Gastrocnemius medialis (tissue), 4 donors: ENCODE measurements around the gene CAMK2D. TPM values are rescaled to one million over a fixed set of nuclear protein-coding genes. Genes with fewer than 3 reads are reported as not detected.

Experiments used
- ATAC-seq, 2 donors: fragments of 150-250 bp; one replicate each; pipeline ENCODE4 v1.9.1; 2016
- DNase-seq, 2 donors: peaks; one replicate each; pipeline ENCODE4 v3.0.0-alpha.2; 2019
- H3K27ac ChIP-seq, 4 donors: fragments of 200-600 bp; sonication (generic); 1 replicate in 1 of 4; 2 replicates in 3 of 4; pipeline ENCODE4 v1.5.1; 2016 to 2018; ENCODE audit warnings: mild to moderate bottlenecking in 2 of 4, moderate library complexity in 1 of 4
- H3K27me3 ChIP-seq, 3 donors: fragments of 200-600 bp; sonication (generic) in 2 of 3; 1 replicate in 1 of 3; 2 replicates in 2 of 3; pipeline versions ENCODE4 v1.5.1 to v1.6.0; 2016 to 2019; ENCODE audit warnings: mild to moderate bottlenecking in 1 of 3, moderate library complexity in 1 of 3
- H3K36me3 ChIP-seq, 2 donors: fragments of 200-600 bp; sonication (generic) in 1 of 2; one replicate each; pipeline ENCODE4 v1.5.1; 2017 to 2018
- H3K4me1 ChIP-seq, 2 donors: fragments of 200-600 bp; sonication (generic) in 1 of 2; one replicate each; pipeline ENCODE4 v1.5.1; 2016 to 2017; ENCODE audit warnings: mild to moderate bottlenecking in 2 of 2
- H3K4me3 ChIP-seq, 4 donors: fragments of 200-600 bp; sonication (generic) in 3 of 4; 1 replicate in 1 of 4; 2 replicates in 3 of 4; pipeline ENCODE4 v1.5.1; 2016 to 2019; ENCODE audit warnings: mild to moderate bottlenecking in 2 of 4
- H3K9me3 ChIP-seq, 3 donors: fragments of 200-600 bp; sonication (generic) in 2 of 3; 1 replicate in 1 of 3; 2 replicates in 2 of 3; pipeline ENCODE4 v1.5.1; 2016 to 2019
- POLR2A ChIP-seq, 2 donors: fragments of 450-650 bp; IDR thresholded peaks; one replicate each; pipeline ENCODE4 v1.6.1; 2017; ENCODE audit warnings: antibody characterized with exemption in 2 of 2, mild to moderate bottlenecking in 2 of 2, moderate library complexity in 2 of 2
- in situ Hi-C, 4 donors: fragments of 200-750 bp; cut with MboI; loops; one replicate each; pipeline versions ENCODE4 v1.15.0 to v1.8.0; 2017; ENCODE audit warnings: low sequenced_read_pairs in 4 of 4
- intact Hi-C: fragments of 100-400 bp; cut with DNase I; formaldehyde crosslinking; loops from one replicate; pipeline ENCODE4 v1.15.1; 2023; ENCODE audit warnings: low total_unique reads
- total RNA-seq, 4 donors: library from RNA; depleted of rRNA; stranded (reverse); fragments of >200 nt; gene quantifications; one replicate each; pipeline versions ENCODE4 v1.1.0 to v1.2.3, GENCODE V29; 2016
- TF ChIP-seq, protein P1 (sequence below), 5 experiments: fragments of 450-650 bp in 3 of 5; fragments of 200-600 bp in 2 of 5; sonication (generic) in 2 of 5; IDR thresholded peaks in 4 of 5; conservative IDR thresholded peaks in 1 of 5; 1 replicate in 4 of 5; 2 replicates in 1 of 5; pipeline ENCODE4 v1.5.1; 2016 to 2019; ENCODE audit warnings: antibody characterized with exemption in 5 of 5, mild to moderate bottlenecking in 3 of 5, moderate library complexity in 3 of 5

Gene CAMK2D
- total RNA-seq, 4 donors from 2014 or later, result 73.2 to 149 (median 119) TPM

DNA sequence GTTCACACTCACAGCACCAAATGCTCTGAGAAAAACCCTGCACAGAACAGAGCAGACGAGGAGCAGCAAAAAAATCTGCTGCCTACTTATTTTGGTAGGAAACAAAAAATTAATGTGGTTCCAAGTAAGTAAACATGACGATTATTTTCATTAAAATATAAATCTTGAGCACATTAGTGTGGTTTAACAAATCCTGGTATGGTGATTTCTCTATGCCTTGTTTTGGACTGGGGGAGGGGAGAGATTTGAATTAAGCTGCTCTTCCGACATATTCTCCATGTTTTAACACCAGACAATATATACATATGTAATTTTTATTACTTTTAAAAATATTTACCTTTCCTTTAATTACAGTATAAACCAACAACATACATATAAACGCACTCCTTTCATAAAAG is 1.8 kb downstream of the CAMK2D start:
- in situ Hi-C loops, result loop anchor here (5.0 to 10.0 kb wide), 4 partner anchors 212 to 365 kb away; no protein-coding TSS in a partner anchor

DNA sequence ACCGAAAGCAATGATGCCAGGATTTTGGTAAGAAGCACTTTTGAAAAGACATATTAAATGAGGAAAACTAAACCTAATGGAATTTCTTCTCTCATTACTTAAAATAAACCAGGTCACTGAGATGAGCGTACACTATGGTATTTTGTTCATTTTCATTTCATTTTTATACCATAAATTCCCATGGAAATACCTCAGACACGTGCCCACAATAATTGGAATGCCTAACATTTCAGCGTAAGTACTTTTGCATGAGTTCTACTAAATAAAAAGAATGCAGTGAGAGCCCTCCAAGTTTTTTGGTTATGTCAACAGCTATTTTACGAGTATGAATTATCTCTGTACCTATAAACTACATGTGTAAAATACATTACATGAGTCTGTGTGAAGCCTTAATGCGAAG is 3.2 kb downstream of the CAMK2D start:
- Histone ChIP-seq H3K36me3 (peaks cover 0 to 5% of the 10 kb centered on the region in 2 donors), H3K27ac (peak overlapping the region in 3 of 4 donors; percentile 97 to 99 (median 98)), H3K9me3 (no peaks in the 10 kb centered on the region), H3K27me3 (no peaks in the 10 kb centered on the region), H3K4me3 (peak overlapping the region in 1 of 4 donors; percentile 88), H3K4me1 (peaks cover 37 to 44% of the 10 kb centered on the region in 2 donors)
- DNase-seq, result no peak
- no peak for TF ChIP-seq POLR2A (IDR thresholded peaks at IDR 0.05)
- TF ChIP-seq, protein P1, sequence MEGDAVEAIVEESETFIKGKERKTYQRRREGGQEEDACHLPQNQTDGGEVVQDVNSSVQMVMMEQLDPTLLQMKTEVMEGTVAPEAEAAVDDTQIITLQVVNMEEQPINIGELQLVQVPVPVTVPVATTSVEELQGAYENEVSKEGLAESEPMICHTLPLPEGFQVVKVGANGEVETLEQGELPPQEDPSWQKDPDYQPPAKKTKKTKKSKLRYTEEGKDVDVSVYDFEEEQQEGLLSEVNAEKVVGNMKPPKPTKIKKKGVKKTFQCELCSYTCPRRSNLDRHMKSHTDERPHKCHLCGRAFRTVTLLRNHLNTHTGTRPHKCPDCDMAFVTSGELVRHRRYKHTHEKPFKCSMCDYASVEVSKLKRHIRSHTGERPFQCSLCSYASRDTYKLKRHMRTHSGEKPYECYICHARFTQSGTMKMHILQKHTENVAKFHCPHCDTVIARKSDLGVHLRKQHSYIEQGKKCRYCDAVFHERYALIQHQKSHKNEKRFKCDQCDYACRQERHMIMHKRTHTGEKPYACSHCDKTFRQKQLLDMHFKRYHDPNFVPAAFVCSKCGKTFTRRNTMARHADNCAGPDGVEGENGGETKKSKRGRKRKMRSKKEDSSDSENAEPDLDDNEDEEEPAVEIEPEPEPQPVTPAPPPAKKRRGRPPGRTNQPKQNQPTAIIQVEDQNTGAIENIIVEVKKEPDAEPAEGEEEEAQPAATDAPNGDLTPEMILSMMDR (IDR thresholded peaks at IDR 0.05 in 4 of 5, conservative IDR thresholded peaks at IDR 0.05 in 1 of 5), result no peak
- in situ Hi-C loops, result loop anchor here in 3 of 4 donors (10.0 kb wide), 1 partner anchor 214 kb away; no protein-coding TSS in a partner anchor
- intact Hi-C loops, result no loop called here
- no peak for ATAC-seq

More for the DNA sequence above, 1.8 kb downstream of the CAMK2D start:
- TF ChIP-seq, protein P1 (IDR thresholded peaks at IDR 0.05 in 4 of 5, conservative IDR thresholded peaks at IDR 0.05 in 1 of 5), result no peak
- TF ChIP-seq POLR2A (IDR thresholded peaks at IDR 0.05), result no peak
- no peak for ATAC-seq
- Histone ChIP-seq H3K27ac (peak overlapping the region; percentile 93 to 99 (median 98)), H3K4me3 (peak overlapping the region; percentile 76 to 90 (median 86)), H3K27me3 (no peaks in the 10 kb centered on the region), H3K9me3 (no peaks in the 10 kb centered on the region), H3K4me1 (peaks cover 32 to 44% of the 10 kb centered on the region in 2 donors), H3K36me3 (peaks cover 0 to 5% of the 10 kb centered on the region in 2 donors)
- intact Hi-C loops, result loop anchor here (2.0 to 5.0 kb wide), 4 partner anchors 75 to 312 kb away; no protein-coding TSS in a partner anchor
- DNase-seq, result no peak

DNA sequence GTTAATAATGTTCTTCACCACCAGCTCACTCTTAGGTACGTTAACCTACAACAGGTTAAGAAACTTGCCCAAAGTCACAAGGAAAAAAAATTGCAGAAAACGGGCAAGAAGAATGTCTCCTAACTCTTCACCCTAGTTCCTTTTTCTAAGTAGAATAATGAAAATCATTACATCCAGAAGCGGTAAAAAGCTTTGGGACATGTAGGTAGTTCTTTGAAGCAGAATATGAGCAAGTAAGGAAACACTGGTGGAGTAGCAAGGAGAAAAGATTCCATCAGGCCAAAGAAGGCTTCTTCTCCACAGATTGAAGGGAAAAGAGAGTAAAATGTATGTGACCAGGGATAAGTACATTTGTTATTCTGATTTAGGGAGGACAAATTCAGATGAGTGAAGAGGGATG is 4.1 kb downstream of the CAMK2D start:
- in situ Hi-C loops (loop anchor here in 3 of 4 donors (10.0 kb wide), 1 partner anchor 213 kb away; no protein-coding TSS in a partner anchor), intact Hi-C loops (no loop called here)
- no peak for ATAC-seq
- TF ChIP-seq, protein P1 (IDR thresholded peaks at IDR 0.05 in 4 of 5, conservative IDR thresholded peaks at IDR 0.05 in 1 of 5), result no peak
- TF ChIP-seq POLR2A (IDR thresholded peaks at IDR 0.05), result no peak
- Histone ChIP-seq H3K36me3 (peaks cover 0 to 5% of the 10 kb centered on the region in 2 donors), H3K4me3 (no peak overlapping the region), H3K9me3 (no peaks in the 10 kb centered on the region), H3K27me3 (no peaks in the 10 kb centered on the region), H3K4me1 (peaks cover 37 to 40% of the 10 kb centered on the region in 2 donors), H3K27ac (peak overlapping the region in 2 of 4 donors; percentile 97 to 99)
- no peak for DNase-seq

DNA sequence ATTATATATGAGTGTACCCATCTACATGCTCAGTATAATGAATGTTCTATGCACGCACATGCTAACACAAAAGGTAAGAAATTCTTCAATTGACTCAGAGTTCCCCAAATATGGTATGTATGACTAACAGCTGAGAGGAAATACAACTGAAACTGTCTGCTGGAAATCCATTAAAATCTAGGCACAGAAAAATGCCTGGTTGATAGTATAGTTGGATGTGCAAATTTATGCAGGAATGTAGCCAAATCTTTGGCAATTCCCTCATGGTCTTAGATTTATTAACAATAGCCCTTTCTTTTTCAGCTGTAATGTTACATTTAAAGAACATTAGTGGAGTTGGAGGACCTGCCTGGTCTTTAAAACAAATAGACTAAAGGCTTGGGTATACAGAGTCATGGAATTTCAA is 5.5 kb downstream of the CAMK2D start:
- Histone ChIP-seq H3K27me3 (no peaks in the 10 kb centered on the region), H3K27ac (no peak overlapping the region), H3K36me3 (peaks cover 0 to 10% of the 10 kb centered on the region in 2 donors), H3K4me1 (peaks cover 37 to 40% of the 10 kb centered on the region in 2 donors), H3K9me3 (no peaks in the 10 kb centered on the region), H3K4me3 (no peak overlapping the region)
- ATAC-seq (no peak), DNase-seq (no peak)
- no peak for TF ChIP-seq POLR2A (IDR thresholded peaks at IDR 0.05)
- TF ChIP-seq, protein P1 (IDR thresholded peaks at IDR 0.05 in 4 of 5, conservative IDR thresholded peaks at IDR 0.05 in 1 of 5), result no peak
- intact Hi-C loops, result no loop called here
- in situ Hi-C loops, result loop anchor here in 3 of 4 donors (10.0 kb wide), 1 partner anchor 211 kb away; no protein-coding TSS in a partner anchor
